ENCODE data around the gene ETFA.

Gene ETFA

GRCh38 chr15:76206325-76206976, 104.8 kb downstream of the ETFA start:
- peak overlapping the region; percentile 40; the same call in 1 of the 2 replicates for H3K27ac ChIP-seq
- TF ChIP-seq CTCF (conservative IDR thresholded peaks at IDR 0.05), result no peak

GRCh38 chr15:76204916-76205460, 106.3 kb downstream of the ETFA start:
- no peak for TF ChIP-seq CTCF (conservative IDR thresholded peaks at IDR 0.05)

GRCh38 chr15:76204109-76204845, 107.0 kb downstream of the ETFA start:
- H3K27ac ChIP-seq, result no peak overlapping the region

More at GRCh38 chr15:76204916-76205460, 106.3 kb downstream of the ETFA start:
- H3K27ac ChIP-seq, result no peak overlapping the region

GRCh38 chr15:76203346-76204108, 107.7 kb downstream of the ETFA start:
- H3K27ac ChIP-seq, result no peak overlapping the region
- no peak for TF ChIP-seq CTCF (conservative IDR thresholded peaks at IDR 0.05)

More at GRCh38 chr15:76204109-76204845, 107.0 kb downstream of the ETFA start:
- TF ChIP-seq CTCF (conservative IDR thresholded peaks at IDR 0.05), result no peak

- H3K27ac ChIP-seq, result no peak overlapping the region
- no peak for TF ChIP-seq CTCF (conservative IDR thresholded peaks at IDR 0.05)
These were observed 109.6 kb downstream of the ETFA start for GRCh38 chr15:76201536-76202255.

GRCh38 chr15:76200641-76201105, 110.6 kb downstream of the ETFA start:
- TF ChIP-seq CTCF (conservative IDR thresholded peaks at IDR 0.05), result no peak
- no peak overlapping the region for H3K27ac ChIP-seq
